ENCODE results near the gene FREM1.

The FREM1 gene

GRCh38 chr9:14843163-14843562 is 67.1 kb downstream of the FREM1 start:
- TF ChIP-seq CREB1 (IDR thresholded peaks at IDR 0.05; ENCODE audit: low read depth) (no peak), USF1 (IDR thresholded peaks at IDR 0.05) (no peak), TEAD4 (IDR thresholded peaks at IDR 0.05) (no peak), EP300 (IDR thresholded peaks at IDR 0.05; ENCODE audit: borderline replicate concordance) (no peak), EGR1 (IDR thresholded peaks at IDR 0.05) (no peak), MAX (IDR thresholded peaks at IDR 0.05) (no peak), FOXM1 (IDR thresholded peaks at IDR 0.05; ENCODE audit: borderline replicate concordance, low read depth) (no peak), REST (IDR thresholded peaks at IDR 0.05; ENCODE audit: low read depth) (no peak), ZBTB7A (IDR thresholded peaks at IDR 0.05; ENCODE audit: low read depth) (no peak), YY1 (IDR thresholded peaks at IDR 0.05; ENCODE audit: low read depth) (no peak), CEBPB (IDR thresholded peaks at IDR 0.05) (no peak), NFIC (IDR thresholded peaks at IDR 0.05) (no peak), TAF1 (IDR thresholded peaks at IDR 0.05; ENCODE audit: low read depth) (no peak), TCF12 (IDR thresholded peaks at IDR 0.05; ENCODE audit: low read depth) (no peak), RAD21 (IDR thresholded peaks at IDR 0.05; ENCODE audit: low read depth) (no peak)

GRCh38 chr9:14842269-14842668 is 68.0 kb downstream of the FREM1 start:
- TF ChIP-seq RAD21 (IDR thresholded peaks at IDR 0.05; ENCODE audit: low read depth) (no peak), YY1 (IDR thresholded peaks at IDR 0.05; ENCODE audit: low read depth) (no peak), TCF12 (IDR thresholded peaks at IDR 0.05; ENCODE audit: low read depth) (no peak)

- TF ChIP-seq CEBPB (IDR thresholded peaks at IDR 0.05): no peak
- no peak for TF ChIP-seq FOXM1 (IDR thresholded peaks at IDR 0.05; ENCODE audit: borderline replicate concordance, low read depth)
- TF ChIP-seq YY1 (IDR thresholded peaks at IDR 0.05; ENCODE audit: low read depth): no peak
- no peak for TF ChIP-seq MAX (IDR thresholded peaks at IDR 0.05)
- no peak for TF ChIP-seq ZBTB7A (IDR thresholded peaks at IDR 0.05; ENCODE audit: low read depth)
- TF ChIP-seq NFIC (IDR thresholded peaks at IDR 0.05): no peak
- no peak for TF ChIP-seq USF1 (IDR thresholded peaks at IDR 0.05)
Observed at GRCh38 chr9:14838701-14839100, 71.5 kb downstream of the FREM1 start.

- TF ChIP-seq ZBTB7A (IDR thresholded peaks at IDR 0.05; ENCODE audit: low read depth): no peak
- TF ChIP-seq EP300 (IDR thresholded peaks at IDR 0.05; ENCODE audit: borderline replicate concordance): no peak
- no peak for TF ChIP-seq TAF1 (IDR thresholded peaks at IDR 0.05; ENCODE audit: low read depth)
- no peak for TF ChIP-seq CEBPB (IDR thresholded peaks at IDR 0.05)
- TF ChIP-seq YY1 (IDR thresholded peaks at IDR 0.05; ENCODE audit: low read depth): no peak
- no peak for TF ChIP-seq EGR1 (IDR thresholded peaks at IDR 0.05)
- TF ChIP-seq CREB1 (IDR thresholded peaks at IDR 0.05; ENCODE audit: low read depth): no peak
- TF ChIP-seq MAX (IDR thresholded peaks at IDR 0.05): no peak
- no peak for TF ChIP-seq TEAD4 (IDR thresholded peaks at IDR 0.05)
- TF ChIP-seq TCF12 (IDR thresholded peaks at IDR 0.05; ENCODE audit: low read depth): no peak
- TF ChIP-seq RAD21 (IDR thresholded peaks at IDR 0.05; ENCODE audit: low read depth): no peak
- TF ChIP-seq FOXM1 (IDR thresholded peaks at IDR 0.05; ENCODE audit: borderline replicate concordance, low read depth): no peak
Observed at GRCh38 chr9:14836885-14837284, 73.3 kb downstream of the FREM1 start.

GRCh38 chr9:14831661-14832060 is 78.6 kb downstream of the FREM1 start:
- TF ChIP-seq CREB1 (IDR thresholded peaks at IDR 0.05; ENCODE audit: low read depth) (no peak), CEBPB (IDR thresholded peaks at IDR 0.05) (no peak), NFIC (IDR thresholded peaks at IDR 0.05) (no peak), TCF12 (IDR thresholded peaks at IDR 0.05; ENCODE audit: low read depth) (no peak), ZBTB7A (IDR thresholded peaks at IDR 0.05; ENCODE audit: low read depth) (no peak), EP300 (IDR thresholded peaks at IDR 0.05; ENCODE audit: borderline replicate concordance) (no peak), TEAD4 (IDR thresholded peaks at IDR 0.05) (no peak), REST (IDR thresholded peaks at IDR 0.05; ENCODE audit: low read depth) (no peak), RAD21 (IDR thresholded peaks at IDR 0.05; ENCODE audit: low read depth) (no peak), TAF1 (IDR thresholded peaks at IDR 0.05; ENCODE audit: low read depth) (no peak), EGR1 (IDR thresholded peaks at IDR 0.05) (no peak), FOXM1 (IDR thresholded peaks at IDR 0.05; ENCODE audit: borderline replicate concordance, low read depth) (no peak)

- TF ChIP-seq CEBPB (IDR thresholded peaks at IDR 0.05) (no peak), EP300 (IDR thresholded peaks at IDR 0.05; ENCODE audit: borderline replicate concordance) (no peak), EGR1 (IDR thresholded peaks at IDR 0.05) (no peak), MAX (IDR thresholded peaks at IDR 0.05) (no peak), TCF12 (IDR thresholded peaks at IDR 0.05; ENCODE audit: low read depth) (no peak), TEAD4 (IDR thresholded peaks at IDR 0.05) (no peak), RAD21 (IDR thresholded peaks at IDR 0.05; ENCODE audit: low read depth) (no peak), YY1 (IDR thresholded peaks at IDR 0.05; ENCODE audit: low read depth) (no peak), TAF1 (IDR thresholded peaks at IDR 0.05; ENCODE audit: low read depth) (no peak), FOXM1 (IDR thresholded peaks at IDR 0.05; ENCODE audit: borderline replicate concordance, low read depth) (no peak), NFIC (IDR thresholded peaks at IDR 0.05) (no peak), REST (IDR thresholded peaks at IDR 0.05; ENCODE audit: low read depth) (no peak), CREB1 (IDR thresholded peaks at IDR 0.05; ENCODE audit: low read depth) (no peak), ZBTB7A (IDR thresholded peaks at IDR 0.05; ENCODE audit: low read depth) (no peak), USF1 (IDR thresholded peaks at IDR 0.05) (no peak)
Observed at GRCh38 chr9:14831074-14831473, 79.2 kb downstream of the FREM1 start.

Measured in Ishikawa (cell line).